ENCODE results near the gene GPRC5D.

Gene GPRC5D

DNA sequence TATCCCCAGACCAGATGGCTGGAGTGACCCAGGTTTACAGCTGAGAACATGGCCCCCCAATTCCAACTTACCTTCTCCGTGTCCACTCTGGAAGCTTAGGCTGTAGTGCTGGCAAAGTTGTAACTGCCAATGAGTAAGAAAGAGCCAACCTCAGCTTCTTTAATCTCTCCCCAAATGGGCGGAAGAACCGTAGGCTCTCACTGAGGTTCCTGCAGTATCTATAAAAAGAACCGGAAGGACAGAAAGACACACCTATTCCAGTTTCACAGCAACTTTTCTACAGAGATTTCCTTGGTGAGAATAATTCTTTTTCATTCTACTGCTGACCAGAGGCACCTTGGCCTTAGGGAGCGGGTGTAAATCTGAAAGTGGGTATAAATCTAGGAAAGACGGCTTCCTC, at the start of gene GPRC5D:
GPRC5D (minus strand) TSS at position 135 of the 400 bp plus-strand sequence. CDS start 1,786 bp downstream, outside the sequence.
- no peak for DNase-seq (ENCODE audit: low read depth)

DNA sequence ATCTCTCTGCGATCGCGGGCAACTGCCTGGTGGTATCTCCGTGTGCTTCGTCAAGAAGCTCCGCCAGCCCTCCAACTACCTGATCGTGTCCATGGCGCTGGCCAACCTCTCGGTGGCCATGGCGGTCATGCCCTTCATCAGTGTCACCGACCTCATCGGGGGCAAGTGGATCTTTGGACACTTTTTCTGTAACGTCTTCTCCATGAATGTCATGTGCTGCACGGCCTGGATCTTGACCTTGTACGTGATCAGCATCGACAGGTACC, 49.7 kb upstream of the GPRC5D start:
- DNase-seq (ENCODE audit: low read depth): no peak

DNA sequence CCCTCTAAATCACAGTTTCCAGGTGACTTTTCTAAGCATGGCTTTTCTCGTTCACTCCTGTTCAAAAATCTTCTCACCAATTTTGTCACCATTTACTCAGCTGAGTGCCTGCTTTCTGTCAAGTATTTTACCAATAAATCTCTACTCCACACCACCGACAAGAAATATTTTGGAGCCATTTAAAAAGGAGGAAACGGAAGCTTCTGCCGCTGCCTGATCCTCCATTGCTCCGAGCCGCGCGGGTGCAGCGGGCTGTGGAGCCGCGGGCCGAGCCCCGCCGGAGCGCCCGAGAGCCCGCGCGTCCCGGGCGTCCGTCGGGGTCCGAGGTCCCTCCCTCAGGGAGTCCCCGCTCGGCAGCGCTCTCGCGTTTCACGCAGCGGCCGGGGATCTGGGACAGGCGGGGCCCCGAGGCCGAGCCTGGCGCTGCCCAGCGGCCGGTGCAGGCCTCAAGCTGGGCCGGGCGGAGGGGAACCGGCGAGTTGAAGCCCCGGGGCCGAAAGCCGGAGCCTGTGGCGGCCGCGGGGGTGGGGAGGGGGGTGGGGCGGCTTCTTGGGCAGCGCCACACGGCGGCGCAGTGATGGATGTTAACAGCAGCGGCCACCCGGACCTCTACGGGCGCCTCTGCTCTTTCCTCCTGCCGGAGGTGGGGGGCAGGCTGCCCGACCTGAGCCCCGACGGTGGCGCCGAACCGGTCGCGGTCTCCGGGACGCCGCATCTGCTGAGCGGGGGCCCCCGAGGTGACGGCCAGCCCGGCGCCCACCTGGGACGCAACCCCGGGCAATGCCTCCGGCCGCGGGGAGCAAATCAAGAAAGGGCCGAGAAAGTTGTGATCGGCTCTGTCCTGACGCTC, 49.2 kb upstream of the GPRC5D start:
- peak; percentile 30 for DNase-seq (ENCODE audit: low read depth)

- no peak for DNase-seq (ENCODE audit: low read depth)
Measured at GRCh38 chr12:13000616-13000924, 48.6 kb upstream of the GPRC5D start.

DNA sequence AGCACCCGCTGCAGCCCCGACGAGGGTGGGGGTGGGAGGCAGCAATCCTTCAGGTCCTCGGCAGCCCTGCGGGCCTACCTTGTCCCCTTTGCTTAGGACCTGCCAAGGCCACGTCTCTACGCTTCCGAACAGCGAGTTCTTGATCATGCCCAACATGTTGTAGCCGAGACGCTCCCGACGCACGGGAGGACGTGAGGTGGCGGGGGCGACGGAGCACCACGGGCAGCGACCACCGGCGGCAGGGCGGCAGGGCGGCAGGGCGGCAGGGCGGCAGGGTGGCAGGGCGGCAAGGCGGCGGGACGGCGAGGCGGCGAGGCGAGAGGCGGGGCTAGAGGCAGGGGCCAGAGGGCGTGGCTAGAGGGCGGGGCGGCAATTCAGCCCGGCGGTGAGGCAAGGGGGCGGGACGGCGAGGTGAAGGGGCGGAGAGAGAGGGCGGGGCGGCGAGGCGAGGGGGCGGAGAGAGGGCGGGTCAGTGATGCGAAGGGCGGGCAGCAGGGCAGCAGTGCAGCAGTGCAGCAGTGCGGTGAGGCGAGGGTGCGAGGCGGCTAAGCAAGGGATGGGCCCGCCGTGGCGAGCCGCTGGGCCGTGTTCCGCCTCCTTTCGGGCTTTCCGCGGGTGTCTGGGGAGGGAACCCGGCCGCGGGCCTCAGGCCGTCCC, 48.1 kb upstream of the GPRC5D start, which contains the start of gene HEBP1:
HEBP1 (minus strand) TSS at position 307 of the 657 bp plus-strand sequence; CDS start at position 156, 151 bp downstream.
- DNase-seq (ENCODE audit: low read depth): peak; percentile 93

DNA sequence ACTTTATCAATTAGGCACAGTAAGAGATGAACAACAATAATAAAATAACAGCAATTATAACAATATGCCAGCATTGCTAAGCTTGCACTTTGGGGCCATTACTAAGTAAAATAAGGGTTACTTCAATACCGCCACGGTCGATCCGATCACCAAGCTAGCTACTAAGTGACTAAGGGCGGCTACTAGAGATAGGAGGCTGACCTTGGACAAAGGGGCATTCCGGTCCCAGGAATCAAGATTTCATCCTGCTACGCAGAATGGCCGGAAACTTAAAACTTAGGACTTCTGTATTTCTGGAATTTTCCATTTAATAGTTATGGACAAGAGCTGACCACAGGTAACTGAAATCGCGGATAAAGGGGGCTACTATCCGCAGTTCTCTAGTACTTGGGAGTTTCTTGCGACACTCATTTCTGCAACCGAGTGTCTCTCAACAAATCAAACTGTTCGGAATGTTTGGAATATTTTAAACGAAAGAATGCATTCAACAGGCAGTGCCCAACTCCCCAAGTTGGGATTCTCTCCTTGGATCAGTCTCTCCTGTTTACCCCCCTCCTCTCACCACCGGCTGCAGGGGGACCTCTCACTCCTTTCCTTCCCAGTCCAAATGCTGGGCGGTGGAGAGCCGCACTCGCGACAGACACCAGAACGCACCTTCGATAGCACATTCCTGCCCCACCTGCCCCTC, 47.4 kb upstream of the GPRC5D start:
- DNase-seq (ENCODE audit: low read depth): no peak

DNA sequence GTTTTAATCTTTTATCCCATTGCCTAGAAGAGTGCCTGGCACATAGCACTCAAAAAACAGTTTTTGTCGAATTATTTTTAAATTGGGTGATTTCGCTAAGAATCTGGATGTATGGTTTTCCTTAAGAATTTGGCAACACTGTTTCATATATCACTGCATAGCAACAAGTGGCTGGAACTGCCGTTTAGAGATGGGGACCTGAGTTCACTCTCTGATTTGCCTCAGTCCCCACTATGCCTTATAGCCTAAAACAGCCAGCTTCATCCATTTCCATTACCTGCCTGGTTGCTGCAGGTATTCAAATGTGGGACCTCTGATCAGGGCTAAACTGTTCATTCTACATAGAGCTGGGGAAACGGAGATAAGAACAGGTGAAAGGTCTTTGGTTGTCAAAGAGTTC, 46.3 kb upstream of the GPRC5D start:
- no peak for DNase-seq (ENCODE audit: low read depth)

- no peak for DNase-seq (ENCODE audit: low read depth)
Measured at GRCh38 chr12:12997734-12998133, 45.8 kb upstream of the GPRC5D start.

- DNase-seq (ENCODE audit: low read depth): no peak
Measured at GRCh38 chr12:12997156-12997555, 45.2 kb upstream of the GPRC5D start.

GRCh38 chr12:12996209-12996608, 44.2 kb upstream of the GPRC5D start:
- no peak for DNase-seq (ENCODE audit: low read depth)

GRCh38 chr12:12995088-12995487, 43.1 kb upstream of the GPRC5D start:
- no peak for DNase-seq (ENCODE audit: low read depth)

DNA sequence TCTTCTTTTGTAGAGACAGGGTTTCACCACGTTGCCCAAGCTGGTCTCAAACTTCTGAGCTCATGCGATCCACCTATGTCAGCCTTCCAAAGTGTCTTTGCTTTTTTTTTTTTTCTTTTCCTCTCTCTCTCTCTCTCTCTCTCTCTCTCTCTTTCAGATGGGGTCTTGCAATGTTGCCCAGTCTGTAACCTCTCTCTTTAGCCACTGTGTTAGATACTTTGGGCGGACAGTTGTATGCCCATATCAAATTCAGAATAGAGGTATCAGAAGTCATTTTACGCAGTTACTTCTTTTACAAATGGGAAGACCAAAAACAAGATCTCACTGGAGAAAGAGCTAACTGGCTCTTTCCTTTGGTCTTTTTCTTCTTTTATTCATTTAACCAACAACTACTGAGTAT, 41.4 kb upstream of the GPRC5D start:
- no peak for DNase-seq (ENCODE audit: low read depth)

- no peak for DNase-seq (ENCODE audit: low read depth)
Measured at GRCh38 chr12:12992418-12993130, 40.6 kb upstream of the GPRC5D start.

DNA sequence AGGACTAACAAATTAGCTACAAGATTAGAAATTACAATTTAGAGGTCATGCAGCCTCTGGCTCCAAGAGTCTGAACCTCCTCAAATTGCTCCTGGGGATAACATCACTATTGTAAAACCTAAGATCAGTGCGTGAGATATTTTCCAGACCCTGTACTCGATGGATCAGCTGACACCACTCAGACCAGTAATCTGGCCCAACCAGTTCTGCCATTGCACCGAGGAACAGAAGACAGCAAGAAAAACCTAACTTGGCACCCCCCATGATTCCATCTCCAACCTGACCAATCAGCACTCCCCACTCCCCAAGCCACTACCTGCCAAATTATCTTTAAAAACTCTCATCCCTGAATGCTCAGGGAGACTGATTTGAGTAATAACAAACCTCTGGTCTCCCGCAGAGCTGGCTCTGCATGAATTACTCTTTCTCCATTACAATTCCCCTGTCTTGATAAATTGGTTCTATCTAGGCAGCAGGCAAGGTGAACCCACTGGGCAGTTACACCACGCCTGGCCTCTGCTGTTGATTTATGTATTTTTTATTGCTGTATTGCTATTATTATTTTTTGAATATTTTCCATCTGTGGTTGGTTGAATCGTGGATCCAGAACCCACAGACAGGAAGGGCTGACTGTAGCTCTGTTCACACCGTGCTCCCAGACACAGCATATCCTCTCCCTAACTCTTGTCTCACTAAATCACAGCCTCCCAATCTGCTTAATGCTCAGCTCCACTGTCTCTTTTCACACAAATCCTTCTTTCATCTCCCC, 38.9 kb upstream of the GPRC5D start:
- DNase-seq (ENCODE audit: low read depth): no peak

DNA sequence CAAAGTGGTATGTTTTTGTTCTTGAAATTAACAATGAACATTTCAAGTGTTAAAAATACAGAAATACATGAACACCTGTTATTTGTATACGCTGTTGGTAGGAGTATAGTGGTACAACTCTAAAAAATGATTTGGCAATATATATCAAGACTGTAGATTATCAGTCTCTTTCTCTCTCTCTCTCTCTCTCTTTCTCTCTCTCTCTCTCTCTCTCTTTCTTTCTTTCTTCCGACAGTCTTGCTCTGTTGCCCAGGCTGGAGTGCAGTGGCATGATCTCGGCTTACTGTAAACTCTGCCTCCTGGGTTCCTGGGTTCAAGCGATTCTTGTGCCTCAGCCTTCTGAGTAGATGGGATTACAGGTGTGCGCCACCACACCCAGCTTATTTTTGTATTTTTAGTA, 35.5 kb upstream of the GPRC5D start:
- no peak for DNase-seq (ENCODE audit: low read depth)

- DNase-seq (ENCODE audit: low read depth): no peak
Measured at GRCh38 chr12:12986775-12987331, 34.9 kb upstream of the GPRC5D start.

- DNase-seq (ENCODE audit: low read depth): no peak
Measured at GRCh38 chr12:12985817-12986408, 33.9 kb upstream of the GPRC5D start.

DNA sequence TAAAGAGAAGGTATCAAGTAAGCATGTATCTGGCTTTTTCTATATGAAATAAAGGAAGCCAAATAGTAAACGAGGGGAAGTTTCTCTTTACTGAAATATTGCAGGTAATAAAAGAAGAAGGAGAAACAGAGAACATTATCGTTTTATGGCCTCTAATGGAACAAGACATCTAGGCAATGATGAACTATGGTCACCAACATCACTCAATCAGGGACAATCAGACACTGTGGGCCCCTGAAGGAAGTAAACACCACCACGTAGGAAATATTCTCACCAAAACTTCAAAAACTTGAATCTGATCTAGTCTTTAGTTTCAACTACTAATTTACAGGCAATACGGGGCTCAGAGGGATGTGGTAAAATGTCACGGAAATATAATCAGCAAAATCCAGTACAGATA, 32.2 kb upstream of the GPRC5D start:
- DNase-seq (ENCODE audit: low read depth): no peak

GRCh38 chr12:12983420-12984035, 31.6 kb upstream of the GPRC5D start:
- DNase-seq (ENCODE audit: low read depth): no peak

DNA sequence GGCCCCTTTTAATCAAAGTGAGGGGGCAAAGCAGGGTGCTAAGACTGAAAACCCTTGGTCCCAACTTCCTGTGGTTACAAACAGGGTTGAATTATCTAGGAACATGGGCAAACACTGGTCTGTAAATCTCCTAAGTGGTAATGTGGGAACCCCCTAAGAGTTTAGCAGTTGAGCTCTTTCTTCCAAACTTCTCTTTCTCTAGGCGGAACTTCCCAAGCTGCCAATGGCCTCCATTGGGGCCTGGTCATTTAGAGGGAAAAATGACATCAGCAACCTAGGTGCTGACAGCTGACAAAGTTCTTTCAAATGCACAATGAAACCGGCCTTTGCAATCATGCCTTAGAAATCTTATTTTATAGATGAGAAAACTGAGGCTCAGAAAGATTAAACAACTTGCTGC, 30.4 kb upstream of the GPRC5D start:
- no peak for DNase-seq (ENCODE audit: low read depth)

Data from activated T-helper 9 cell treated with anti-CD3 and anti-CD28 coated beads, Interleukin-2, amount 50 U/mL, for 16 hours (primary cell).